Caki2 (cell line): ENCODE measurements around the gene SCN1B. TPM values are rescaled to one million over a fixed set of nuclear protein-coding genes. Genes with fewer than 3 reads are reported as not detected.
"Not testable (repeated sequence)": the region's sequence is repeated elsewhere in the genome, so short reads cannot be mapped to it uniquely, and the experiment has no call there.

ENCODE experiments used
- DNase-seq: peaks from one replicate; pipeline ENCODE4 v3.0.0-alpha.2; 2015; ENCODE audit warnings: low read depth
- in situ Hi-C: cut with HindIII; loops from 2 replicates; pipeline ENCODE4 v1.10.0; 2016; ENCODE audit warnings: low sequenced_read_pairs, low pct_unique_long_range_greater_than_20kb, mixed read lengths
- total RNA-seq: library from RNA; depleted of rRNA; stranded (reverse); fragments of >200 nt; shearing (Covaris generic); gene quantifications from 2 replicates; pipeline ENCODE4 v1.2.3, GENCODE V29; 2014; ENCODE audit warnings: low replicate concordance; rRNA removed

SCN1B gene
- 3.3 and 4.3 TPM in 2 replicates for total RNA-seq

DNA sequence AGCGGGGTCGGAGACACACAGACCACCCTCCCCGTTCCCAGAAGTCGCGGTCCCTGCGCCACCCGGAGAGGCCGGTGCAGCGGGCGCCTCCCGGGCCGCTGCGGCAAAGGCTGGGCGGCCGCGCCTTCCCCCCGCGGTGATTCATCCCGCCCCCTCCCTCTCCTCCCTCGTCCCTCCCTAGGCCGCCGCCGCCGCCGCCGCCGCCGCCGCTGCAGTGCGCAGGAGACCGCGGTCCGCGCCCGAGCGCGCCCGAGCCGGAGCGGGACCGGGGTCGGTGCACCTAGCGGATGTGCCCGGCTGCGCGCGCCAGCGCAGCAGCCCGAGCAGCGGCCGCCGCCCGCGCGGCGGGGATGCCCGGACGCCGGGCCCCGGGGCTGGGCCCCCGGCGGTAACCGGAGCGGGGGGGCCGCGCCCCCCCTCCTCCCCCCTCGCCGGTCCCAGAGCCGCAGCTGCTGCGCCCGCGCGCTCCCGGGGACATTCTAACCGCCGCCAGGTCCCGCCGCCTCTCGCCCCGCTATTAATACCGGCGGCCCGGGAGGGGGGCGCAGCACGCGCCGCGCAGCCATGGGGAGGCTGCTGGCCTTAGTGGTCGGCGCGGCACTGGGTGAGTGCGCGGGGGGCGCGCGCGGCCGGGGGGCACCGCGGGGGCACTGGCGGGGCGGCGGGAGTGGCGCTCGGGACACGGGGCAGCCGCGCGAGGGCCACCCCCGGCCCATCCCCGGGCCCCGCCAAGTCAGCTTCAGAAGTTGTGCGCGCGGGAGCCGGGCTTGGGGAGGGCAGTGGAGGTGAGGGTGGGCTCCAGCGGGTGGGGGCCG, at the start of gene SCN1B:
SCN1B (plus strand) TSS at position 214 of the 815 bp plus-strand sequence; CDS start at position 565, 351 bp downstream.
- in situ Hi-C loops = no loop called here
- DNase-seq = peak; percentile 59

DNA sequence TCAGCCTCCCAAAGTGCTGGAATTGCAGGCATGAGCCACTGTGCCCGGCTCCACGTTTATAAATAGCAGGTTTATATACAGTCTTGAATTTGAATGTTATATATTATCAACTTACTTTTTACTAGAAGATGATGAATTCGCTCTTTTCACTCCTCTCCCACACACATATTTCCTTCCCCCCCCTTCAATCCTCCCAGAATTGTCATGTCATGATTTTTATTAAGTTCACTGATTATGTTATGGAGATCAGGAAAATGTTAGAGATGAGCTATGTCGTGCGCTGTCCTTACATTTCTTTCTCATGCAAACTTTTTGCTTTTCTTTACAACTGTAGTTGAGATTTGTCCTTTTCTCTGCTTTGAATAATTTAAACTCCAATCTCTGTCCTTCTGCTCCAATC, 48.0 kb upstream of the SCN1B start:
- in situ Hi-C loops = no loop called here
- DNase-seq = no peak

DNA sequence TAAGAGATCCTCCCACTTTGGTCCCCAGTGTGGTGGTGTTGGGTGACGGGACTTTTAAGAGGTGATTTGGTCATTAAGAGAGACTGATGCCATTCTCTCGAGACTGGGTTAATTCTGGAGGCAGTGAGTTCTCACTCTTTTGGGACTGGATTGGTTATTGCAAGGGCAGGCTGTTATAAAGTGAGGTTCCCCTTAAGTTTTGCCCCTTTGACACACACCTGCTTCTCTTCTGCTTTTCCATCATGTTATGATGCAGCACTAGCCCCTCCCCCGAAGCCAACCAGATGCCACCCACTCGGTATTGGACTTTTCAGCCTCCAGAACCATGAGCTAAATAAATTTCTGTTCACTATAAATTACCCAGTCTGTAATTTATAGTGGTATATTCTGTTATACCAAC, 46.5 kb upstream of the SCN1B start:
- no peak for DNase-seq
- in situ Hi-C loops = no loop called here

GRCh38 chr19:34984287-34984686, 46.0 kb upstream of the SCN1B start:
- in situ Hi-C loops = no loop called here
- no peak for DNase-seq

DNA sequence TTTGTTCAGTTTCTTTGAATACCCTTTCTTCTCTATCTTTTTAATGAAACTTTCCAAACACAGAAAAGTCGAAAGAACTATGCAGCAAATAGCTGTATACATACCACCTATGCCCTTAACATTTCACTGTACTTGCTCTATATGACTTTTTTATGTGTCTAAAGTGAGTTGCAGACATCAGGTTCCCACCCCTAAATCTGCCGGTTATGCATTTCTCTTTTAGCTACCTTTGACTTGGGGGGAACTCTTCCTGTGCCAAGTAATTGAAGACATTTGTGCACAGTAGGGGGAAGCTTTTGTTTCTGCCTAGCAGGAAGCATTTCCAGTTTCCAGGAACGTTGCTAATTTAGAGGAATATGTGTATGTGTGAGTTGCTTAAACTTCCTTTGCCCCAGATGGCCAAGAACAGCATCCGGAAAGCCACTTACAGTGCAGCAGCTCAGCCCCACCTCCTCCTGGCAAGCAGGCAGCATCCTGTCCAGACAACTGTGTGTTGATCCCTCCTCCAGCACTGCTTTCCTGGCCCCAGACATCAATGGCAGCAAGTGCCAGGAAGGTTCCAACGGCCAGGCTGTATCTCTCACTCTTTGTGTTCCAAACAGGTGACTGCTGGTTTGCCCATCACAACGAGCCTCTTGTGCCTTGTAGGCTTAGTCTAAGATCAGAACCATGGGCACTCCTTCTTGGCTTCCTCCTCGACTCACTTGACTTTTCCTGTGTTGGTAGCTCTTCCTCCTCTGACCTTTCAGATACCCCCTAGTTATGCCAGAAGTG, 44.8 kb upstream of the SCN1B start:
- in situ Hi-C loops = no loop called here
- no peak for DNase-seq

GRCh38 chr19:34988119-34988518, 42.2 kb upstream of the SCN1B start:
- DNase-seq = no peak
- in situ Hi-C loops = no loop called here

GRCh38 chr19:34989298-34989697, 41.0 kb upstream of the SCN1B start:
- in situ Hi-C loops = no loop called here
- no peak for DNase-seq

DNA sequence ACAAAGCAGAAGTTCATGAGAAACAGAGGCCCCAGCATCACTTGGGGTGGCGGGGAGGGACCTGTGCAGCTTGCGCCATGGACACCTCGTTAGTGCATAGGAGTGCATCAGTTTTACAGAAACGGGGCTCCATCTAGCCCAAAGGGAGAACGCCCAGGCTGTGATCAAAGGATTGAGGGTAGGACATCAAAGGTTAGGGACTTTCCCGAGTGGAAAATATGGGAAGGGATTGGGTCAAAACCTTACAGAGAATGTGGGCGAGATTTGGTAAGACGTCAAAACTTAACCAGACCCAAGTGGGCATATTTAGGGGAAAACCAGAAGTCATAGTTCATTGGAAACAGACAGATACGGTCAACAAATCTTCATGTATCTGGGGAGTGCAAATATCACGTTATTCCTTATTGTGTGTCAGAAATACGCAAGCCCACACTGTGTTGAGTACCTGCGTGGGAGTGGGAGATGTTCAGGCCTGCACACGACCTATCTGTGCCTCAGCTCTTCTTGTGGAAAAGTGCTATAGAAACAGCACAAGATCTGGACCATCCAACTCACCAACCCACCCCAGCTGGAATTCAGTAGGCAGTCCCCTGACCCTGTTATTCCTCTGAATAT, 39.6 kb upstream of the SCN1B start:
- in situ Hi-C loops = no loop called here
- no peak for DNase-seq

GRCh38 chr19:34991542-34992333, 38.5 kb upstream of the SCN1B start:
- in situ Hi-C loops = no loop called here
- DNase-seq = no peak

- in situ Hi-C loops, DNase-seq: not testable (repeated sequence)
Observed at GRCh38 chr19:34992582-34992981, 37.7 kb upstream of the SCN1B start.

GRCh38 chr19:34994286-34994642, 36.0 kb upstream of the SCN1B start:
- in situ Hi-C loops = no loop called here
- DNase-seq = no peak

DNA sequence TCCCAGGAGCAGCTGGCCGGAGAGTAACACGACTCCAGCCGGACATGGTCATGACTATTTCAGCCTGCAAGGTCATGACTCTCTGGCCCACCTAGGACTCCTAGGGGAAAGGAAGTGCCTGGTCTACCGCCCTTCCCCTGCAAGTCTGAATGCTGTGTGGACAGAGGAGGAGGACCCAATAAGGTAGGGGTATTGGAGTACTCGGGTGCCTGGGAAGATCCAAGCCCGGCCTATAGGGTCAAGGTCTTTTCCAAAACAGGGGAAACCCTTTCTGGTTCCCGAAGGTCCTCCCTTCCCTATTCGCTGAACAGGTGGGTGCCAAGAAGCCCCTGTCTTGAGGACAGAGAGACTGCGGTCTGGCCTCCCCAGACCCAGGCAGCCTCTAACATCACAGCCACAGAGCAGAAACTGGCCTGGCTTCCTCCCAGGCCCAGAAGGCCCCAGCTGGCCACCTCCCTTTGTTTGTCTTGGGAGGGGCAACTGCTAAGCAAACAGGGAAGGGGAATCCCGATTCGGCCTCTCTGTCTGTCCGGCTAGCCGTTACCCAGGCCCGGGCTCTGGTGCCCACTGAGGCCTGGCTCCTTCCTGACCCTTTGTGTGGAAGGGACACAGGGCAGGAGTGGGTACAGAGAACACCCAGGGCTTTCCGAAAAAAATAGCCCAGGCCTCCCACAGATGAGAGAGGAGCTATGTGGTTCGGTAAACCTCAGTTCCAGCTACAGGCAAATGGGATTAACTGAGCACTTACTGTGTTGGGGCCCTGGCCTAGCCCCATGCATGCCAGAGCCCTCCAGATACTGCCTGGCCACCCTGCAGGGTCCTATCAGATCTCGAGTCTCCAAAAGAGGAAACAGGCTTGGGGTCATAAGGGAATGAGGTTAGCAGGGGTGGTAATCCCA, 35.4 kb upstream of the SCN1B start:
- in situ Hi-C loops = no loop called here
- DNase-seq = peak; percentile 64

DNA sequence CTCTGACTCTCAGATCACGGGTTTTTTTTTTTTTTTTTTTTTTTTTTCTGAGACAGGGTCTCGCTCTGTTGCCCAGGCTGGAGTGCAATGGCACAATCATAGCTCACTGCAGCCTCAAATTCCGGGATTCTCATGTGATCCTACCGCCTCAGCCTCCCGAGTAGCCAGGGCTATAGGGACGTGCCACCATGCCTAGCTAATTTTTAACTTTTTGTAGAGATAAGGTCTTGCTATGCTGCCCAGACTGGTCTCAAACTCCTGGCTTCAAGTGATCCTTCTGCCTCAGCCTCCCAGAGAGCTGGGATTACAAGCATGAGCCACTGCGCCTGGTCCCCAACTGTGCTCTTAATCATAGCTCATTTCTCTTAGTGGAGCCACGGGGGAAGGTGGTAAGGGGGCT, 34.7 kb upstream of the SCN1B start:
- in situ Hi-C loops = no loop called here
- DNase-seq = peak; percentile 62

GRCh38 chr19:34997071-34997617, 33.1 kb upstream of the SCN1B start:
- DNase-seq = no peak
- in situ Hi-C loops = no loop called here

DNA sequence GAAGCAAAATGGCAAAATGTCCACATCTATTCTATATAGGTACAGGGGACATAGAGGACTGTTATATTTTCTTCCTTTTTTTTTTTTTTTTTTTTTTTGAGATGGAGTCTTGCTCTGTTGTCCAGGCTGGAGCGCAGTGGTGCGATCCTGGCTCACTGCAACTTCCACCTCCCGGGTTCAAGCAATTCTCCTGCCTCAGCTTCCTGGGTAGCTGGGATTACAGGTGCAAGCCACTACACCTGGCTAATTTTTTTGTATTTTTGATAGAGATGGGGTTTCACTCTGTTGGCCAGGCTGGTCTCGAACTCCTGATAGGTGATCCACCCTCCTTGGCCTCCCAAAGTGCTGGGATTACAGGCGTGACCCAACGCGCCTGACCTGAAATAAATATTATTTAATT, 32.0 kb upstream of the SCN1B start:
- in situ Hi-C loops = not testable (repeated sequence)

DNA sequence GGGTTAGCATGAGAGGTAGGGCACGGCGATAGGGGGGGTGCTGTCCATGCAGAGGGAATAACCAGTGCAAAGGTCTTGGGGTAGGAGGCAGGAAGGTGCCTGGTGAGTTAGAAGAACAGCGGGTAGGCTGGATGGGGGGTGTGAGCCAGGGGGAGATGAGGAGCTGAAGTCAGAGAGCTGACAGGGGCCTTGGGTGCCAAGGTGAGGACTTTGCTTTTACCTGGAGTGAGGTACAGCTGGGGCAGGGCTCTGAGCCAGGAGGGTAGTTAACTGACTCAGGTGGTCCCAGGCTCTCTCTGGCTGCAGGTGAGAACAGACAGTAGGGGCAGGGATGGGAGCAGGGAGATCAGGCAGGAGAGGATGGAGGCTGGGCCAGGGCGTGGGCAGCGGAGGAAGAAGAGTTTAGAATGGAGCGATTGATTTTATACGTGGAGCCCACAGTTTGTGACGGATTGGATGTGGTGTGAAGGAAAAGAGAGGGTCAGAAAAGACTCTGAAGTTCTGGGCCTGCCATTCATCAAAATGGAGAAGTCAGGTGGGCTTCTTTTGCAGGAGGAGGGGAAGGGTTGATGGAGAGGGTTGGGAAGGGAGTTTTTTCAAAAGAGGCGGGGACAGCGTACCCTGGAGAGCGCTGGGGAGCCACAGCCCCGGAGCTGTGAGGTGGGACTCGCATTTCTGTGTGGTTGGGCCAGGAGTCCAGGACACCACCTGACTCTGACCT, 31.3 kb upstream of the SCN1B start:
- no peak for DNase-seq
- in situ Hi-C loops = no loop called here

More for the DNA sequence above, 32.0 kb upstream of the SCN1B start:
- DNase-seq = not testable (repeated sequence)
